ENCODE data around the gene ITM2A.

The ITM2A gene

DNA sequence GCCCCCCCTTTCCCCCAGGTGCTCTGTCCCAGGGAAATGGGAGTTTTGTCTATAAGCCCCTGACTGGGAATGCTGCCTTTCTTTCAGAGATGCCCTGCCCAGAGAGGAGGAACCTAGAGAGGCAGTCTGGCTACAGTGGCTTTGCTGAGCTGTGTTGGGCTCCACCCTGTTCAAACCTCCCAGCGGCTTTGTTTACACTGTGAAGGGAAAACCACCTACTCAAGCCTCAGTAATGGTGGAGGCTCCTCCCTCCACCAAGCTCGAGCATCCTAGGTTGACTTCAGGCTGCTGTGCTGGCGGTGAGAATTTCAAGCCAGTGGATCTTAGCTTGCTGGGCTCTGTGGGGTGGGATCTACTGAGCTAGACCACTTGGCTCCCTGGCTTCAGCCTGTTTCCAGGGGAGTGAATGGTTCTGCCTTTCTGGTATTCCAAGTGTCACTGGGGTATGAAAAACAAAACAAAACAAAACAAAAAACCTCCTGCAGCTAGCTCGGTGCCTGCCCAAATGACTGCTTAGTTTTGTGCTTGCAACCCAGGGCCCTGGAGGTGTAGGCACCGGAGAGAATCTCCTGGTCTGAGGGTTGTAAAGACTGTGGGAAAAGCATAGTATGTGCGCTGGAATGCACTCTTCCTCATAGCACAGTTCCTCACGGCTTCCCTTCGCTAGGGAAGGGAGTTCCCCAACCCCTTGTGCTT, 41.7 kb downstream of the ITM2A start:
- DNase-seq (ENCODE audit: low read depth in 1 of 2, low spot score in 1 of 2), result peak in 1 of 2 donors; percentile 6
